ENCODE results near the gene XYLT1.

The XYLT1 gene

DNA sequence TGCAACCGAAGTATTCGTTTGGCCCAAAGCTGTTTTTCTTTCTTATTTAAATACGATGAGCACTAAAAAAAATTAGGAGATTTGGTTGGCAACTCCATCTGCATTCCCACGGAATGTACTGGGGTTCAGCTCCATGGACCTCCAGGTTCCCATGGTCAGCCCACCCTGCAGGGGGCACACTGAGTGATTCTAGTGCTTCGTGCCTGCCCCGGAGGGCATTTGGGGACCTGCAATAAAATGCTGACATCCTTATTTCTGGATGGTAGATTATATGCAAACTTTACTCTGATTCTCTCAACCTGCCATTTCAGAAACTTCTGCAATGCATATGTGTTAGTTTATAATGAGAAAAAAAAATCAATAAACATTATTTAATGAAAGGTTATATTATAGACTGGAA is 339.4 kb downstream of the XYLT1 start:
- no peak for DNase-seq

DNA sequence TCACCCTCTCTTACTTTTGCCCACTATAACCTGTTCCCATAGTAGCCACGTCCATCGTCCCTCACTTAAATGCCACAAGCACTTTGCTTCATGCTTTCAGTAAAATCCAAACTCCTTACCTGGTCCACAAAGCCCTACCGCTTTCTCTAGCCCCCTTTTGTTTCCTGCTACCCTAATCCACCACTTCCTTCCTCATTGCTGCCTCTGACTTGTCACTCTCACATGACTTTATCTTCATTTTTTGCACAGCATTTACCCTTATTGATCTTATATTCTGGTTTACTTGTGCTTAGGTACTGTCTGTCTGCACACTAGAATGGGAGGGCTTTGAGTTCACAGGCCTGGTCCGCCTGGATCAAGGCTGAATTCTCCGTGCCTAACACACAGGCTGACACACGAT is 340.0 kb downstream of the XYLT1 start:
- DNase-seq, result no peak

GRCh38 chr16:17129971-17130370 is 340.8 kb downstream of the XYLT1 start:
- DNase-seq, result no peak

DNA sequence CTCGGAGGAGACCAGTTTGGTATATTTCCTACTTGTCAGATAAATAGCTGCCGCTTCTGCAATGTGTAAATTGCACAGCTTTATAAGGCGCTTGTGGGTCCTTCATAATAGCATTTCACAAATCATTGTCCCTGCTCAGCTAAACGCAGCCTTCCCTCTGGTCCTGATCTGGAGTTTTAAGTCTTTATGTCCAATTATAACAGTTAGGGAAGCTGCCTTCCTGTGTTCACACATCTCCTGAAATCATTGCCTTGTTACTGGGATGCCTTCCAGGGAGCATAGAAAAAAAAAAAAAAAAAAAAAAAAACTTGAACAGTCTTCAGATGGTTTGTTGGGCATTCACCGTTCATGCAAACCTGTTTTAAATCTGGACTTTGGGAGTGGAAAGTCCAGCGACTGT is 342.0 kb downstream of the XYLT1 start:
- no peak for DNase-seq

GRCh38 chr16:17126156-17126555 is 344.6 kb downstream of the XYLT1 start:
- DNase-seq, result no peak

DNA sequence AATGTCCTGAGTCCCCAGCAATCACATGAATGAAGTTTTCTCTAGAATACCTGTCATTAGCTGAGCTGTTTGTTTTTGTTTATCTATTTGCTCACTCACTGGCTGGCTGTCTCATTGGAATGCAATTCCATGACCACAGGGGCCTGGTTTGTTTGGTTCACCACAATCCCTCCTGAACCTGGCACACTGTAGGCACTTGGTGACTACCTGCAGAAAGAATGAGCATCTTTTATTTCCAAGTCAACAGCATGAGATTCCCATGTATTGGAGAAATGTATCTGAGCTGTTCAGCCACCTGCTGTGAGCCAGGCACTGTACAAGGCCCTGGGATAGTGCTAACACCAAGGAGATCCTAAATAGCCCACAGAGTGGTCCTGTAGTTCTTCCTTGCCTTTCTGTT is 345.1 kb downstream of the XYLT1 start:
- no peak for DNase-seq

GRCh38 chr16:17117906-17118577 is 352.7 kb downstream of the XYLT1 start:
- DNase-seq, result no peak

GRCh38 chr16:17116595-17117322 is 354.0 kb downstream of the XYLT1 start:
- no peak for DNase-seq

DNA sequence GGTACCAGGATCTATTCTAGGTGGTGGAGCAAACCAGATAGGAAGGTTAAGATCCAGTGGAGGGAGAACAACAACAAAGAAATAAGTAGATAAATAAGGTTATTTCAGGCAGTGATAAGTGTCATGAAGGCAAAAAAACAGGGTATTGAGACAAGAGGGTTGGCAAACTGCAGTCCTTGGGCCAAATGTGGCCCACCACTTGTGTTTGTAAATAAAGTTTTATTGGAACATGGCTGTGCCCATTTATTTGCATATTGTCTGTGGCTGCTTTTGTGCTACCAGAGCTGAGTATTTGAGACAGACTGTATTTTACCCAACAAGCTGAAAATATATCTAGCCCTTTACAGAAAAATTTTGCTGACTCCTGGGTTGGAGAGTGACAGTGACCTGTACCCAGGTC is 361.3 kb downstream of the XYLT1 start:
- no peak for DNase-seq

DNA sequence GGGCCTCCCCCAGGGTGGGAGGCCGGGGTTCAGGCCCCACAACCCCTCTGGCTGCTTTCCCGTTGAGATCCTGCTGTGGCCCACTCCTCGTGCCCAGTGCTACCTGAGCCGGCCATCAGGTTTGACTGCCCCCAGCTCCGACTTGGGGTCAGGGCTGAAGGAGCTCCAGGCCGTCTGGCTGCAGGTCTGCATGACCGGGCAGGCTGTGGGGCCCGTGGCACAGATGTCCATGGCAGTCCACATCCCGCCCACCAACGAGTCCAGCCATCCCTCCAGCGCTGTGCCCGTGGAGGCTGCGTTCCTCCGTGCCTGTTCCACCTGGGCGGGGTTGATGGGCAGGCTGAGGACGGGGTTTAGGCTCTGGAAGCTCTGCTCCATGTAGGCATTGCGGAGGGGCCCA is 362.2 kb downstream of the XYLT1 start:
- DNase-seq, result no peak

- DNase-seq, result no peak
Observed at GRCh38 chr16:17107450-17107849, 363.3 kb downstream of the XYLT1 start.

DNA sequence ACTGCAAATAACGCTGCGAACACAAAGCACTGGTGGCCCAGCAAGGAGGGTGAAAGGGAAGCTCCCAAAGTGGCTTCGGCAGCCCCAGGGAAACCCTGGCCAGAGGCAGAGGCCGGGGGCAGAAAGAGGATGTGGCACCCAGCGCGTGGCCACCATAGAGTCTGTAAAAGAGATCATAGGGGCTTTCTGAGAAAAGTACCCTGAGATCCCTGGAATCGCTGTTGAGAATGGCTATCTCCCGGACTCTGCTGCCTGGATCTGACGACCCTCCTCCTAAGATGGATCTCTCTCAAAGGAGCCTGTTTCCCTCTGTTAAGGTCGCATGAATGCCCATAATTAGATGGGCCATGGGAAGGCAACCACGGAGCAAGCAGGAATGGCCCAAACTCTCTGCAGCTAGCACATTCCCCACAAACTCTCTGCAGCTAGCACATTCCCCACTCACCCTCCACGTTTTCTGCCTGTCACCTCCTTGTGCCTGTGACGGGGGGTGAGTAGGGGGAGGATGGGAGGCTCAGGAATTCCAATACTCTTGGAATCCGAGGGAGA is 364.4 kb downstream of the XYLT1 start:
- no peak for DNase-seq

- no peak for DNase-seq
Observed at GRCh38 chr16:17105239-17105797, 365.4 kb downstream of the XYLT1 start.

- no peak for DNase-seq
Observed at GRCh38 chr16:17104654-17105053, 366.1 kb downstream of the XYLT1 start.

GRCh38 chr16:17103216-17103615 is 367.5 kb downstream of the XYLT1 start:
- no peak for DNase-seq

GRCh38 chr16:17101646-17102045 is 369.1 kb downstream of the XYLT1 start:
- DNase-seq, result no peak

GRCh38 chr16:17098685-17099084 is 372.1 kb downstream of the XYLT1 start:
- no peak for DNase-seq

DNA sequence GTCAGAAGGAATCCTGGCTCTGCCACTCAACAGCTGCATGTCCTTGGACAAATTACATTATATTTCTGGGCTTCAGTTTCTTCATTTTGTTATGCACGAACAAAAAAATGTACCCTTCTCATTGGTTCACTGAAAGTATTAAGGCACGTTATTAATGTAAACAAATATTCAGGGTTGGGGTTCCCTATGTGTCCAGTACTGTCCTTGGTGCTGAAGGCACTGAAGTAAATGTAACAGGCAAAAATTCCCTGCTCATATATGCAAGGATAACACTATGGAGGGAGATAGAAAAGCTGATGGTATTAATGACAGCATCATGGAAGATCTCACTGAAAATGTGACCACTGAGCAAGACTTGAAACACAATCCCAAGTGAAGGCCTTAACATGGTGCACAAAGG is 386.6 kb downstream of the XYLT1 start:
- no peak for DNase-seq

DNA sequence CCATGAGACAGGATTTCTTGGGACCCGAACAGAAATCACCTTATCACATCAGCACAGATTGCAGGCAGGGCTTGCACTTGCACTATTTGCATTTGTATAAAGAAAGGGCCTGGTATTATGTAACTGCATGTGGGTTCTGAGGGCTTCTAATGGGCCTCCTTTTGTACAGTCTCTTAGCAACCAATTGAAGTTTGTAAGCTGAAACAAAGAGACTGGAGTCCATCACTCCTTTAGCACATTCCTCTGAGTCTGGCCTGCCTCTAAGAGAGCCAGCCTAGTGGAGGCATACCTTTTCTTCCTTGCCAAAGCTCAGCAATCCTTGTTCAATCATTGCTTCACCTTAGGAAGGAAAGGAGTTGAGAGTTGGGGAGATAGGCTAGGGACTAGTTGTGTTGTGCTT is 387.1 kb downstream of the XYLT1 start:
- DNase-seq, result peak in 1 of 2 experiments; percentile 13

DNA sequence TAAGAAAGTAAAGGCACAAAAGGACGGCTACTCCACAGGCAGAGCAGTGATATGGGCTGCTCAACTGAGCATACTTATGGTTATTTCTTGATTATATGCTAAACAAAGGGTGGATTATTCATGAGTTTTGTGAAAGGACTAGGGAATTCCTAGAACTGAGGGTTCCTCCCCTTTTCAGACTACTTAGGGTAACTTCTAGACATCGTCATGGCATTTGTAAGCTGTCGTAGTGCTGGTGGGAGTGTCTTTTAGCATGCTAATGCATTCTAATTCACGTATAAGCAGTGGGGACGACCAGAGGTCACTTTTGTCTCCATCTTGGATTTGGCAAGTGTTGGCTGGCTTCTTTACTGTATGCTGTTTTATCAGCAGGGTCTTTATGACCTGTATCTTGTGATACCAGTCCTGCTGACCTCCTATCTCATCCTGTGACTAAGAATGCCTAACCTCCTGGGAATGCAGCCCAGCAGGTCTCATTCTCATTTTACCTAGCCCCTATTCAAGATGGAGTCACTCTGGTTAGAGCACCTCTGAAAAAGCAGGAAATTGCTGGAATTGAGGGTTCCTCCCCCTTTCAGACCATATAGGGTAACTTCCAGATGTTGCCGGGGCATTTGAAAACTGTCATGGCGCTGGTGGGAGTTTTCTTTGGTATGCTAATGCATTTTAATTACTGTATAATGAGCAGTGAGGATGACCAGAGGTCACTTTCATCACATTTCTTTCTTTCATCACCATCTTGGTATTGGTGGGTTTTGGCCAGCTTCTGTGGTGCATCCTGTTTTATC is 388.5 kb downstream of the XYLT1 start:
- DNase-seq, result no peak

DNA sequence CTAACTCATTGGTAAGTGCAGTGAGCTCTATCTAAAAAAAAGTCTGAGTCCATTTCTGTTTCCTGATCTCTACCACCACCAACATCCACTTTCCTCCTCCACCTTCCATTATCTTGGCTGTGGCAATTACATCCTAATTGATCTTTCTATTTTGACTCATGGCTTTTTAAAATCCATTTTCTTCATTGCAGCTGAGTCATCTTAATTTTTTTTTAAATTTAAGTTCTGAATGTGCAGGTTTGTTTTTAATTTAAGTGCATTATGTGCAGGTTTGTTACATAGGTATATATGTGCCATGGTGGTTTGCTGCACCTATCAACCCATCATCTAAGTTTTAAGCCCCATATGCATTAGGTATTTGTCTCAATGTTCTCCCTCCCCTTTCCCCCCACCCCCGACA is 390.7 kb downstream of the XYLT1 start:
- no peak for DNase-seq

GRCh38 chr16:17078931-17079631 is 391.7 kb downstream of the XYLT1 start:
- no peak for DNase-seq

Data from NCI-H187 (cell line).